ENCODE data around the gene PLCE1. TPM values are rescaled to one million over a fixed set of nuclear protein-coding genes. Genes with fewer than 3 reads are reported as not detected.

PLCE1 gene
- total and polyA plus RNA-seq, 12 donors, result 0.84 to 62.0 (median 9.1) TPM

GRCh38 chr10:94027197-94027596, 33.5 kb downstream of the PLCE1 start:
- WGBS, 2 donors, result 73 to 75% methylated on average over 2 of the region's 2 CpGs
- Histone ChIP-seq H3K27me3 (no peaks in the 10 kb centered on the region), H3K27ac (no peak overlapping the region), H3K4me3 (no peak overlapping the region), H3K9me3 (peaks cover 0 to 63% (median 23%) of the 10 kb centered on the region in 11 donors), H3K36me3 (peaks cover 0 to 19% (median 0%) of the 10 kb centered on the region in 9 donors), H3K4me1 (peaks cover 0 to 5% (median 0%) of the 10 kb centered on the region in 9 donors)
- ATAC-seq, result no peak
- intact Hi-C loops (cut with DNase I), result loop anchor here in 1 of 10 donors (2.0 kb wide), 1 partner anchor 64 kb away; no protein-coding TSS in a partner anchor
- TF ChIP-seq CTCF (IDR thresholded peaks at IDR 0.05), result no peak
- no peak for DNase-seq

- DNase-seq (no peak), ATAC-seq (no peak)
- TF ChIP-seq CTCF (IDR thresholded peaks at IDR 0.05), result no peak
- H3K36me3 ChIP-seq, result peaks cover 0 to 27% (median 0%) of the 10 kb centered on the region in 9 donors
- intact Hi-C loops (cut with DNase I), result no loop called here
- no peak overlapping the region for H3K4me3 ChIP-seq
- H3K4me1 ChIP-seq, result no peaks in the 10 kb centered on the region
- H3K27ac ChIP-seq, result no peak overlapping the region
- peaks cover 0 to 63% (median 23%) of the 10 kb centered on the region in 11 donors for H3K9me3 ChIP-seq
- H3K27me3 ChIP-seq, result no peaks in the 10 kb centered on the region
Observed at GRCh38 chr10:94029955-94030354, 36.2 kb downstream of the PLCE1 start.

GRCh38 chr10:94035982-94036765, 42.4 kb downstream of the PLCE1 start:
- ATAC-seq (no peak), DNase-seq (no peak)
- no peak for TF ChIP-seq CTCF (IDR thresholded peaks at IDR 0.05)
- 70 to 75% methylated on average over 3 of the region's 3 CpGs for WGBS, 2 donors
- Histone ChIP-seq H3K27me3 (no peaks in the 10 kb centered on the region), H3K36me3 (peaks cover 0 to 17% (median 0%) of the 10 kb centered on the region in 9 donors), H3K4me3 (no peak overlapping the region), H3K27ac (no peak overlapping the region), H3K4me1 (peaks cover 0 to 23% (median 0%) of the 10 kb centered on the region in 9 donors), H3K9me3 (peaks cover 0 to 7% (median 2%) of the 10 kb centered on the region in 11 donors)
- intact Hi-C loops (cut with DNase I), result no loop called here

GRCh38 chr10:94036766-94037033, 43.0 kb downstream of the PLCE1 start:
- WGBS, 2 donors, result 44 to 54% methylated on average over 1 of the region's 1 CpG
- ATAC-seq (no peak), DNase-seq (no peak)
- Histone ChIP-seq H3K4me3 (no peak overlapping the region), H3K27me3 (no peaks in the 10 kb centered on the region), H3K4me1 (peaks cover 0 to 23% (median 0%) of the 10 kb centered on the region in 9 donors), H3K36me3 (peaks cover 0 to 11% (median 0%) of the 10 kb centered on the region in 9 donors), H3K27ac (no peak overlapping the region), H3K9me3 (peaks cover 0 to 3% (median 0%) of the 10 kb centered on the region in 11 donors)
- intact Hi-C loops (cut with DNase I), result no loop called here
- TF ChIP-seq CTCF (IDR thresholded peaks at IDR 0.05), result no peak

Measured in heart right ventricle (tissue), 16 donors.